Epithelial cell of proximal tubule (primary cell): Measurements from ENCODE around the gene SDK1. TPM values are rescaled to one million over a fixed set of nuclear protein-coding genes. Genes with fewer than 3 reads are reported as not detected.

Source experiments
- DNase-seq: peaks from one replicate; pipeline ENCODE4 v3.0.0-alpha.2; 2011; ENCODE audit warnings: low read depth
- H3K4me3 ChIP-seq: 2 replicates; pipeline ENCODE4 v1.5.1; 2011; ENCODE audit warnings: low read depth, mild to moderate bottlenecking, low read length
- total RNA-seq: library from RNA; depleted of rRNA; stranded (reverse); fragments of >200 nt; gene quantifications from 2 replicates; pipeline ENCODE4 v1.2.3, GENCODE V29; 2015
- TF ChIP-seq, protein P1 (sequence below): conservative IDR thresholded peaks from 2 replicates; pipeline ENCODE4 v1.5.1; 2012; ENCODE audit warnings: low read depth, mild to moderate bottlenecking, low read length

SDK1 gene
- total RNA-seq, 1 donor from 2014 or later, result 0.75 TPM

- TF ChIP-seq, protein P1, sequence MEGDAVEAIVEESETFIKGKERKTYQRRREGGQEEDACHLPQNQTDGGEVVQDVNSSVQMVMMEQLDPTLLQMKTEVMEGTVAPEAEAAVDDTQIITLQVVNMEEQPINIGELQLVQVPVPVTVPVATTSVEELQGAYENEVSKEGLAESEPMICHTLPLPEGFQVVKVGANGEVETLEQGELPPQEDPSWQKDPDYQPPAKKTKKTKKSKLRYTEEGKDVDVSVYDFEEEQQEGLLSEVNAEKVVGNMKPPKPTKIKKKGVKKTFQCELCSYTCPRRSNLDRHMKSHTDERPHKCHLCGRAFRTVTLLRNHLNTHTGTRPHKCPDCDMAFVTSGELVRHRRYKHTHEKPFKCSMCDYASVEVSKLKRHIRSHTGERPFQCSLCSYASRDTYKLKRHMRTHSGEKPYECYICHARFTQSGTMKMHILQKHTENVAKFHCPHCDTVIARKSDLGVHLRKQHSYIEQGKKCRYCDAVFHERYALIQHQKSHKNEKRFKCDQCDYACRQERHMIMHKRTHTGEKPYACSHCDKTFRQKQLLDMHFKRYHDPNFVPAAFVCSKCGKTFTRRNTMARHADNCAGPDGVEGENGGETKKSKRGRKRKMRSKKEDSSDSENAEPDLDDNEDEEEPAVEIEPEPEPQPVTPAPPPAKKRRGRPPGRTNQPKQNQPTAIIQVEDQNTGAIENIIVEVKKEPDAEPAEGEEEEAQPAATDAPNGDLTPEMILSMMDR, result no peak
- no peak overlapping the region for H3K4me3 ChIP-seq
- no peak for DNase-seq
Observed at GRCh38 chr7:4185136-4185535, 884.1 kb downstream of the SDK1 start.

DNA sequence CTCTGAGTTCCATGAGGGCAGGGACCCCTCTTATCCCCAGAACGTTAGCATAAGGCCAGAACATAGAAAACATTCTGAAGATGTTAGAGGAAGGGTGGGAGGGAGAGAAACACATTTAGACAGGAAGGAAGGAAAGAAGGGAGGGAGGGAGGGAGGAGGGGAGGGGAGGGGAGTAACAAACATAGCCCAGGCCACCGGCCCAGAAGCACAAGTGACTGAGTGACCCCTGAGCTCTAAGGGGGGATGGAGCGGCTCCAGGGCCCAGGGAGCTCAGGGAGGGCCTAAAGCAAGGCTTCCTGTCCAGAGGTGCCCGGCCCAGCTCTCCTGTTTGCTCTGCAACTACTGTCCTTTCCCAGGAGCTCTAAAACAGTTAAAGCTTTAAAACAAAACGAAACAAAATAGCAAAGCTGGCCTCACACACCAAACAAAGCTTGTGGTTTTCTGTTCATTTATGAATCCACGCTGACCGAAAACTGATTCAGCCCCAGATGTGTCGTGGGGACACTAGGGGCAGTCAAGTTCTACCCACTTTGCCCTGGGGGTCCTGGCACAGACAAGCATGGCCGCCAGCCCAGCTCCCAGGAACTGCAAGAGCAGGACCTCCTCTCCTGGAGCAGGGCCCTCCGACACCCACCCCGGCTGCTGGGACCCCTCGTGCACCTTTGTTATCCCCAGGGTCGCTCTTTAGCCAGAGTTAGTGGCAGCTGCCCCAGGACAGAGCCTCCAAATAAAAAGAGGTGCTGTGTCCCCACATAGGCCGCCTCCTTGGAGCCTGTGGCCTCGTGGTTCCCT lies 884.9 kb downstream of the SDK1 start:
- H3K4me3 ChIP-seq, result no peak overlapping the region
- DNase-seq, result no peak
- TF ChIP-seq, protein P1, result no peak

- DNase-seq, result no peak
- no peak overlapping the region for H3K4me3 ChIP-seq
- TF ChIP-seq, protein P1, result no peak
Observed at GRCh38 chr7:4186513-4186780, 885.4 kb downstream of the SDK1 start.

GRCh38 chr7:4188651-4189050 lies 887.6 kb downstream of the SDK1 start:
- no peak for DNase-seq
- H3K4me3 ChIP-seq, result no peak overlapping the region
- TF ChIP-seq, protein P1, result no peak

GRCh38 chr7:4189131-4189570 lies 888.1 kb downstream of the SDK1 start:
- TF ChIP-seq, protein P1, result no peak
- H3K4me3 ChIP-seq, result no peak overlapping the region
- DNase-seq, result peak; percentile 51

GRCh38 chr7:4190010-4190981 lies 889.2 kb downstream of the SDK1 start:
- no peak overlapping the region for H3K4me3 ChIP-seq
- DNase-seq, result peak; percentile 20
- TF ChIP-seq, protein P1, result no peak
